Activated T-helper 9 cell treated with anti-CD3 and anti-CD28 coated beads, Interleukin-2, amount 50 U/mL, for 16 hours (primary cell): ENCODE results near the gene CAMK2D.

Source experiments
- DNase-seq: peaks from one replicate; pipeline ENCODE4 v3.0.0-alpha.2; 2020; ENCODE audit warnings: low read depth

CAMK2D gene

DNA sequence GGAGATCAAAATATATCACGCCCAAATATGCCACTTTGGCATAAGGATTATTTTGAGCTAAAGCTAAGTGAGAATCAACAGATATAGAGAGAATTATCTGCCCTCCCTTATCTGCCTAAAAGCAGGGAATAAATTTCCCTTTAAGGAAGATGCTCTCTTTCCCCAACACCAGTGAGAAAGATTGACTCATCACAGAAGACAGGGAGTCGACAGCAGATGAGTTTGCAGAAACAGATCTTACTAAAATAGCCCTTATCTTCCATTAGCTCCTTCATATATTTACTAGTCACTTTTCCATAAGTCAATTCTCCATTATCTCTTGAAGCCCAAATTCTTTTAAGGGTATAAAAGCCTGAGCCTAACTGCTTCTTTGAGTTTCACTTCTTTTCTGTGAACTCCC is 156.6 kb downstream of the CAMK2D start:
- DNase-seq: no peak

DNA sequence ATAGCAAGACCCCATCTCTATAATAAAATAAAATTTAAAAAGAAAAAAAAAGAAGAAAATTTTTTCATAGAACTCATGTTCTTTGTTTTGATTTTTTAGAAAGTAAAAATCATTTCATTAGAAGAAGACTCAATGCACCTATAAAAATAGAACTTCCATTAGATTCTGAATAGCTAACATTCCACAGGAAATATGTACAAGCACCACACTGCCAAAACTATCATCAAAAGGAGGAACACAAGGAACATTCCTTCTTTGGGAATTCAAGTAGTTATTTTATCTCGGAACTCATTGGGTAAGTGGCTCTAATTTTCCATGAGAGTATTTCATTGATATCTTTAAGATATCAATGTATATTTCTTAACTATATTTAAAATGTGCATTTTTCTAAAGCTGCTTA is 157.6 kb downstream of the CAMK2D start:
- no peak for DNase-seq

DNA sequence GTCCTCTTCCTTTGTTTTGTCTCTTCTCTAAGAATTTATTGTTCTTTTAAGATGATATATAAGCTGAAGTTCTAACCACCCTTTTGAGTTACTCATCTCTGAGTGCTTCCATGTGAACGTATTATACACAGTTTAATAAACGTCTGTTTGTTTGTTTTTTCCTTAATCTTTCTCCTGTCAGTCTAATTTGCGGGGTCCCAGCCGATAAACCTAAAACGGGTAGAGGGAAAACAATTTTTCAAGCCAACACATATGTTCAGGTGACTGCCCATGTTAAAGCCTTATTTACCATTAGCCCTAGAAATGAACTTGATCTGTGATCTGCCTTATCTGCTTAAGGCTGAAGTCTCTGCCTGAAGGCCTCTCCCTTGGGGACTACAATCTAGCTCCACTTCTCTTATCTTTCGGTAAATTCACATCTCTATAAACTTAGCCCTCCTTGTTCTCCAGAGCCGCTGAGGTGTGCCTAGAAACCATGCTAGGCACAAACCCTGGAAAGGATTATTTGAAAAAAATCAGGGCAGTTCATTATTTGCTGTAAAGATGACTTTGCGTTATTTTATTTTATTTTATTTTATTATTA is 158.8 kb downstream of the CAMK2D start:
- DNase-seq: no peak

DNA sequence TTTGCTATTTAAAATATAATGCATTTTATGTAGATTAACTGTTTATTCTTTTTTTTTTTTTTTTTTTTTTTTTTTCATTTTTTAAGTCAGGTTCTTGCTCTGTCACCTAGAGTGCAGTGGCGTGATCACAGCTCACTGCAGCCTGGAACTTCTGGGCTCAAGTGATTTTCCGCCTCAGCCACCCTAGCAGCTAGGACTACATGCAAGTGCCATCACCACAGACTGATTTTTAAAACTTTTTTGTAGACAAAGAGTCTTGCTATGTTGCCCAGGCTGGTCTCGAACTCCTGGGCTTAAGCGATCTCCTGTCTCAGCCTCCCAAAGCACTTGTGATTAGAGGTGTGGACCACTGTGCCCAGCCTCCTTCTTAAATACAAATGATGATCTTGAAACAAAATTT is 159.9 kb downstream of the CAMK2D start:
- no peak for DNase-seq

DNA sequence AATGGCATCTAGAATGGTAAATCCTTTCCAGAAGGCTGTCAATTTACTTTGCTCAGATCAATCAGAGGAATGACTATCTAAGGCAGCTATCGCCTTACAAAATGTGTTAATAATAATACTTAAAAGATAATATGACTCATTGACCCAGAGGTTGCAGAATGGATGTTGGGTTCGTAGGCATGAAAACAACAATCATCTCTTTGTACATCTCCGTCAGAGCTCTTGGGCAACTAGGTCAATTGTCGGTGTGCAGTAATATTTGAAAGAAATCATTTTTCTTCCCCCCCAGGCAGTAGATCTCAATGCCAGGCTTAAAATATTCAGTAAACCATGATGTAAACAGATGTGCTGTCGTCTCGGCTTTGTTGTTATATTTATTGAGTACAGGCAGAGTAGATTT is 165.1 kb downstream of the CAMK2D start:
- no peak for DNase-seq

DNA sequence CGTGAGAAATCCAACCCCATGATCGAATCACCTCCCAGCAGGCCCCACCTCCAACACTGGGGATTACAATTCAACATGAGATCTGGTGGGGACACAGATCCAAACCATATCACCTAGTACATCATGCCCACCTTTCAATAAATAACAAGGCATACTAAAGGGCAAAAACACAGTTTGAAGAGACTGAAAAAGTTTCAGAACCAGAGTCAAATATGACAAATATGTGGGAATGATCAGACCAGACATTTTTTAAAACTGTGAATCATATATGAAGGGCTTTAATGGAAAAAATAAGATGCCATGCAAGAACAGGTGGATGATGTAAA is 167.3 kb downstream of the CAMK2D start:
- no peak for DNase-seq

DNA sequence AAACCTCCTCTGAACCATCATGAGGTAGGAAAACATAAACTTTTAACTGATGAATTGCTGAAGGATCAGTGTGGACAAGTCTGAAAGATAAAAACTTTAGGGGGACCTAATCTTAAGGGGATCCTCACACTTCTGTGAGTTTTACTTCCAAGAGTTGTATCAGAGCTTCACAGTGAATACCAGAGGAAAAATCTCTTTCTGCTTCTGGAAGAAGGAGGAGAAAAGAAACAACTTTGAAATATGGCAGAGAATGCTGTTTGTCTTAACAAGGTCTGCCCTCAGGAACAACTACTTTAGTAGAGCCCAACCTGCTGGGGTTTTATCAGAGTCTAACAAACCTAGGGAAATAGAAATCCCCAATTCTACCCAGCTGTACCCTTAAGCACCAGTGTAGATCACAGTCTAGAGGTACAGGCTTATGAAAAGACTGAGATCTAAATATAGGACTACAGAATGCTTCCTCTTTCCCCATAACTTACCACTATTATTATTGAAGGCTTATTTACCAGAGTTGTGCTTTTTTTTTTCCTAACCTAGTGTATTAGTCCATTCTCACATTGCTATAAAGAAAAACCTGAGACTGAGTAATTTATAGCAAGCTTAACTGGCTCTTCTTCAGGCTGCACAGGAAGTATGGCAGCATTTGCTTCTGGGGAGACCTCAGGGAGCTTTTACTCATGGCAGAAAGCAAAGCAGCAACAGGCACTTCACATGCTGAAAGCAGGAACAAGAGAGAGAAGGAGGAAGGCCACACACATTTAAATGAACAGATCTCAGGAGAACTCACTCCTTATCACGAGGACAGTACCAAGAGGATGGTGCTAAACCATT is 167.9 kb downstream of the CAMK2D start:
- no peak for DNase-seq

DNA sequence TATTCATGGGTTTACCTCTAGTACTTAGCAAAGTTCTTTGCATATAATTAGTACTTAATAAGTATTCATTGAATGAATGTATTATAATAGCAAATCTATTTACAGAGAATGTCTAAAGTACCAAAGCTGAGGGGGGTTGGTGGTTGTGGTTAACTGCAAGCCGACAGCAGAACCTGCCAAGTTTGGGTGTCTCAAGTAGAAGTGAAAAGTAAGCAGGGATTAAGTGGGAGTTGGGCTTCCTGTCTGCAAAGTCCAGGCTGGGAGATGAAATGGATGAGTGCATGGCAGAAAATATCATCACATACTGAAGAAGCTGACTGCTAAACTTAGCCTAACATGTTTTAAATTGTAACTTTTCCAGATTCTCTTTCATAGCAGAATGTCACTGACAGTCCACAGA is 169.6 kb downstream of the CAMK2D start:
- DNase-seq: no peak

DNA sequence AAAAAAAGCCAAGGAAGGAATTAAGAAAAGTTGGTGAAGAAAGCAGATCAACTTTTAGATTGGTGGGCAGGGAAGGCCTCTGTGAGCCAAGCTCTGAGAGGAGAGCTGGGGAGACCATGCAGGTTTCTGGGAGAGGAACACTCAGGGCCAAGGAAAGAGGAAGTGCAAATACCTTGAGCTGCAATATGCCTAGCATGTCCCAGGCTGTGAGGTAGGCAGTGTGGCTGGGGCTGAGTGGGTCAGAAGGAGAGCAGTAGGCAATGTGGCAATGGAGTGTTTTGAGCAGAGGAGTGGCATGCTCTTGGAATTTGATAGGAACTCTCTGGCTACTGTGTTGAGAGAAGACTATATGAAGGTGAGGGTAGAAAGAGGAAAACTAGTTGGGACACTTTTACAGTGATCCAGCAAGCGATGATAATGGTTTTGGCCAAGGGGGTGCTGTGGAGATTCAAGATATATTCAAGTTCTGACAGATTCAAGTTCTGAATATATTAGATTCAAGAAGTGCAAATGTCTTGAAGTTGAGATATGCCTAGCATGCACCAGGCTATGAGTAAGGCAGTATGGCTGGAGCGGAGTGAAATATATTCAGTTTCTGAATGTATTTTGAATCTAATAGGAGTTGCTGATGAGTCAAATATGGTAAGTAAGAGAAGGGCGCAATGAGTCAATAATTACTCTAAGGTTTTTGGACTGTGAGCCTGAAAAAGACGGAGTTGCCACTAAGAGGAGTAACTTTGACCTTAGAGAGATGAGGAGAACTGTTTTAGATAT is 172.5 kb downstream of the CAMK2D start:
- no peak for DNase-seq

DNA sequence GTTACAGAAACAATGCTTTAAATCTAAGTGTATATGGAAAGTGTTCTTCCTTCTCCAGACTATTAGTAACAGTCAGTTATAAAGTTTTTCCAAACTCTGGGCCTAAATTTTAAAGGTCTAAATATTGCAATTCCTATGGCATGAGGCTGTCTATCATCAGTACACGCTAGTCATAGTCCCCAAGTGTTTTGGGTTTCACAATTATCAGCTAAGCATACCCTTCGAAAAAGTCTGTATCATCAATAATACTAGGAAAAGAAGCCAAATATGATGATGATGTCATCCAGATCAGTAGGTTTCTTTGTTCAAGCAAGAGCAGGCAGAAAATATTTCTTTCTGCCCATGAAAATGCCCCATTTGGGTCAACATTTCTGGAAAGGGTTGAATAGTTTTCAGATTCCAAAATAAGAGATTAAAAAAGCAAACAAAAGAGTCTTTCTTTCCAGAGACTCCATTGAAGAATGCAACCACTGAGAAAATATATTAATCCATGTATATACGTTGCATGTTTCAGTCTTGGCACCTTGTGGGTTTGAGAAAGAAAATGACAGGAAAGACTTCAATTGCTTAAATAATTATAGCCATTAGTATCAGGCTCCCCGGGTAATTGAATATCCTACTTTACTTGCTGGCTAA is 173.8 kb downstream of the CAMK2D start:
- no peak for DNase-seq

DNA sequence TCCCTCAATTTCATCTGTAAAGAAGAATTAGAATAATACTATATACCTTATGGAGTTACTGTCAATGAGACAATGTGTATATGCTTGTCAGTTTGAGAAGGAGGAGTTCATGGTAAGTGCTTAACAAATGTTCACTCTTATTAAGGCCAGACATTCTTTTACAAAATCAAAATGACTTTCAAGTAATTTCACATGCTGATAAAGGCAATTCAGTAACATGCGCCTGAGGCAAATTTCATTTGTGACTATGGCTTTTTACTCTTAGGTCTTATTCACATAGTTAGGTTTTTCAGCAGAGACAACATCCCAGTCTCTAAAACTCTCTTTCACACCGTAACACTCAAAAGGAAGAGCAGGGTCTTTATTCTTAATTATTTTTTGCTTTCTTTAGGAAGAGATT is 174.4 kb downstream of the CAMK2D start:
- no peak for DNase-seq

DNA sequence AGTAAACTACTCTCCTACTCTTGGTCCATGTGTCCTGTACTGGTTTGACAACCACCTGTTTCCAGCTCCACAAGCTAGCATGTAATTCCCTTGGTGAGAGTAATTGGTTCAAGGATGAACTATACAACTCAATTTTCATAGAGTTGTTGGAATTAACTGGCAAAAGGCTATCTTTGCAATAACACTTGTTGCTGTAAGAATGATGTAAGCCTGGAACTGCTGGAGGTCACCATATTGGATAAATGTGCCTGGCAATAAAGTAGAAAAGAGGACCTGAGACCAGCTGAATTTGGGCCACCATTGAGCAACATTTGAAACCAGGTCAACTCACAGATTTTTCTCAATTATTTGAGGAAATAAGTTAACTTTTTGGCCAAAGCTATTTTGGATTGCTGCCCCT is 175.5 kb downstream of the CAMK2D start:
- DNase-seq: no peak

DNA sequence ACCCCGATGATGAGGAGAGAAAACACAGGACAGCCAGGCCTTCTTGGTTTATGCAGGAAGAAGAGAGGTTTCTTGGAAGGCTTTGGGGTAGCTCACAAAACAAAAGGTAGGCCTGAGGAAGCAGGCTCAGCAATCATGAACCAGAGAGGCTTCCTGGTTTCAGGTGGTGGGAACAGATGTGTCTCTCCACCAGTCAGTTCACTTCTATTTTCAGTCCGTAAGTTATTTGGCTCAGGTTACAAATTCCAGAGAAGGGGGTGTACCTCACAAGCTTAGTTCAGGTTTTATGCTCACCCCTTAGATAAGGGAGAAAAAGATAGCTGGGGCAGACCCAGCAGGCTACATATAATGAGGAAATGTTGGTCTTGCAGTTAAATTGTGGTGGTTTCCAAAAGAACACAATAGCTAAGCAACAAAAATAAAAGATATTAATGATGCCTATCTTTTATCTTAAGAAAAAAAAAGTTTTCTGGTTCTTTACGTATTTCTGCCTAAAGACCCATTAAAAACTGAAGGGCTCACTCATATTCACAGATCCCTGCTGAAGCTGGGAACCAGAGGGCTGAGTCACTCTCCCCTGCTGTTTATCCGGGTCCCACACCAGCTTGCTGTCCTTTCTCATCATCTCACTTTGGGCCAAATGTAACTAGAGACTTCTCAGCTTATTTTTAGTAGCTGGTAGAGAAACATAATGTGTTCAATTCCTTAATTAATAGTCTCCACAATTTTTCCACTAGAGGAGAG is 177.0 kb downstream of the CAMK2D start:
- DNase-seq: no peak

DNA sequence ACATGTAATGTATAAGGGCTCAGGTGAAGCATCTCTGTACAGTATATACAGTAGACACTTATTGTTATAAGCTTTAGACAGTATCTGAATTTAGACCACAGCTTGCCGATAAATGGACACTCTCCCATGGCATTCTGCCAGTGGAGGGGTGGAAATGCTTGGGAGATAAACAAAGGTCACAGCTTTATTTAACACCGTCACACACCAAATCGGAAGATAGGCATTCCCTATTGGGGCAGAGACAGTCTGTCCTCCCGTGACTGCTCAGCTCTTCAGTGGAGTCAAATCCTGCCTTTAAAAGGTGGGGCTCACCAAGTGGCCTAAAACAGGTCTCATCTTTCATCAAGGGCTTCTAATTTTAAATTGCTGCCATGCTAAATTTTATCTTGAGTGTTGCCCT is 178.8 kb downstream of the CAMK2D start:
- no peak for DNase-seq

DNA sequence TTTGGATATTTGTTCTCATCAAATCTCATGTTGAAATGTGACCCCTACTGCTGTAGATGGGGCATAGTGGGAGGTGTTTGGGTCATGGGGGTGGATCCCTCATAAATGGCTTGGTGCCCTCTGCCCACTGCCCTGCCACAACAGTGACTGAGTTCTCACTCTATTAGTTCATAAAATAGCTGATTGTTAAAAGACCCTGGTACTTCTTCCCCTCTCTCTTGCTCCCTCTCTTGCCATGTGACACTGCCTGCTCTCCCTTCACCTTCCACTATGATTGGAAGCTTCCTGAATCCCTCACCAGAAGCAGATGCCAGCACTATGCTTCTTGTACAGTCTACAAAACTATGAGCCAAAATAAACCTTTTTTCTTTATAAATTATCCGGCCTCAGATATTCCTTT is 182.2 kb downstream of the CAMK2D start:
- no peak for DNase-seq

DNA sequence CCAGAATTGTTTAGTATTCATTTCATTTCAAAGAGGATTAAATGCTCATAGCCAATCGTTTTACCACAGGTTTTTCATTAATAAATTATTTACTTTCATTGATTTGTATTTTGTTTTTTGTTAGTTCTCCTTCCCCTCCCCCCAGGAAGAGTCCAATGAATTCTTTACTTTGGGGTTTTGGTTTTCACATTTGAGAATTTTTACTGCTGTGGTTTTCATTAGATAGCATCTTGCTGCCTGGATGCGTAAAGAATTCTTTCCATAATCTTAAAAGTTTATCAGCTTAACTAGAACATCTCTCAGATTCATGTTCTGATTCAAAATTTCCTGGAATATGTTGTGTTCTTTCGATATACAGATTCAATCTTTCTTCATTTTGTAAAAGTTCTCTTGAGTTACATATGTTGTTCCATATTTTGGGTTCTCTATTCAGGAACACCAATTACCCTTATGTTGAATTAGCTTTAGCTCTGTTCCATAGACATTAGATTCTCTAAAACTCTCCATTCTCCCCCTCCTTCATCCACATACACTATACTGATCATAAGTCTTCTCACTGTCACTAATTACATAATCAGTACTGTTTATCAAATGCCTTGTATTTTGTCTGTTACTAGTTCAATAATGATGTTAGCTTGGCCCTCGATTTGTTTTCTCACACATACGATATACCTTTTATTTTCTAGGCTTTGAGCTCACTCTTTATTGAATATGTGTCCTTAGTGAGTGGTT is 184.4 kb downstream of the CAMK2D start:
- no peak for DNase-seq

DNA sequence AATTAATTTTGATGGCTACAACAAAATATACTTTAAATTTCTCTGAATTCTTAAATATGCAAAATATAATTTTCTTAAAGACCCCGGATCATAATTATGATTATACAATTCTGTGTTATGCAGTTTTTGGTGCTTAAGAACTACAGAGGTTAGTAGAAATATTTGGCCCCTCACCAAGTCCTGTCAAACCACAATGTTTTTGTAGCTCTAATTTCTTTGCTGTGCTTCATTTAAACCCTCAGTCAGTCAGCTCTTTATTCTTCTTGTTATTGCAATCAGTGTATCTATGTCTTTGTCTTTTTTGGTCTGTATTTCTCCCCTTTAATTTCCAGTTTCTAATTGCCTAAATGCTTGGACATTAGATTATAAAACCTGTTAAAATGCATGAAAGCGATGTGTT is 186.1 kb downstream of the CAMK2D start:
- DNase-seq: no peak

DNA sequence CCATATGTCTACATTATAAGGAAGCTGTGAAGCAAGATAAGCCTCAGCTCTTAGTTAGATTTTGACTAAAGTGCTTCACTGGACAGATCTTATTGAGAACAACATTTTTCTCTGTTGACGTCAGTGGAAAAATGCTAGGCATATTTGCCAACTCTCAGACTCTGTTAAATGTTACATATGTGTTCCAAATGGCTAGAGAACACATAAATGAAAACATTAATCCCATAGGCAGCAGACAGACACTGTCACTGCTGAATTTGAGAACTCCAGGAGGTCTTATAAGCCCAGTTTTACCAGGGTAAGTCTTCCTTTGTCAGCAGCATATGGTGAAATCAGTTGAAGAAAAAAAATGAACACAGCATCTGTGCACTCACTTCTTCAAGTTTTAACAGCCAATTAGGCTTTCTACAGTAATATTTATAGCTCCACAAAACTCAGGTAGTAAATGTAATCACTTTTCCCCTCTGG is 186.9 kb downstream of the CAMK2D start:
- no peak for DNase-seq

DNA sequence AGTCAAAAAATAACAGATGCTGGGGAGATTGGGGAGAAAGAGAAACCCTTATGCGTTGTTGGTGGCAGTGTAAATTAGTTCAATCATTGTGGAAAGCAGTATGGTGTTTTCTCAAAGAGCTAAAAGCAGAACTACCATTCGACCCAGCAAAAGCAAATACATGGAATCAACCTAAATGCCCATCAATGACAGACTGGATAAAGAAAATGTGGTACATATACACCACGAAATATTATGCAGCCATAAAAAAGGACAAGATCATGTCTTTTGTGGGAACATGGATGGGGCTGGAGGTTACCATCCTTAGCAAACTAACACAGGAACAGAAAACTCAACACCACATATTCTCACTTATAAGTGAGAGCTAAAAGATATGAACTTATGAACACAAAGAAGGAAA is 188.9 kb downstream of the CAMK2D start:
- no peak for DNase-seq

DNA sequence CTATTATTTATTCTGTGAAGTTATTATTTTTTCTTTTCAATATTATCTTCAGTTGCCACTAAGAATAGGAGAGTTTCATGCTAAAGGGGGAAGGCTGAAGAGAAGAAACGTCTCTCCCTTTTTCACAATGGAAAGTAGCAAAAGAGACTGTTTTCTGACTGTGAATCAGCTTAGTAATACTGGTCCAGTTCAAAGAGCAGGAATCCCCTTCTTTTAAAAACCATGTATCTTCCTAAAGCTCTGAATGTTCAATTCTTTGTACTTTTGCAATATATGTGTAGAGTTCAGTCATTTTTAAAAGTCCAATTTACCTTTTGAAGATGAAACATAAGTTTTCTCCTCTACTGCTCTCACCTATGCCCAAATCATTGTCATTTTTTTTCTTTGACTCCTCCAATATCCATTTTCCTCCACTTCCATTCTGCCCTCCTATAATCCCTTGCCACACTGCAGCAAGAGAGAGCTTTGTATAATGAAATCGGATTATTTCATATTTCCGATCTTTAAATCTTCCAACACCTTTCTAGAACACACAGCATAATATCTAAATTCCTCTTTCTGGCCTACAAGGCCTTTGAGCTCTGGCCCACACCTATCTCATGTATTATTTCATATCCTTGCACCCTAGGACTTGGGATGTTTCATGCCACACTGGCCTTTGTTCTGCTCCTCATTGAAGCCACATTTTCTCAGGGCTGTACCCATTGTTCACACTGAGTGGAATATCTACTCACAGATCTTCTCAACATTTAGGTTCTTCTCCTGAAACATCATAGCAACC is 195.3 kb downstream of the CAMK2D start:
- DNase-seq: no peak

DNA sequence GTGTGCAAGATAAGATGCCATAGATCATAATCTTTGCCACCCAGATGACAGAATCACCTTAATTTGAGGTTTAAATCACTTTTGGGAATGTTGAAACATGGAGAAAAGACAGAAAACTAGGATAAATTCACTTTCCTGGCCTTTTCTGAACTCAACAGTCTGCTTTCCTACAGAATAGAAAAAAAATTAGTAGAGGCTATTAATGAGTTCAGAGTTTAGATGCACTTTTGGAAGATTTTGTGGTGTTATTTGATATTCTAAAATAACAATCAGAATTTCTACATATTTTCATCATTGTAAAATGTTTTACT is 195.9 kb downstream of the CAMK2D start:
- DNase-seq: no peak
